ENCODE results near the gene NR1H4. TPM values are rescaled to one million over a fixed set of nuclear protein-coding genes. Genes with fewer than 3 reads are reported as not detected.

NR1H4 gene
- total RNA-seq, 3 donors from 2014 or later (not counting 1 experiment from before 2014, with no cell fraction given), result not detected

DNA sequence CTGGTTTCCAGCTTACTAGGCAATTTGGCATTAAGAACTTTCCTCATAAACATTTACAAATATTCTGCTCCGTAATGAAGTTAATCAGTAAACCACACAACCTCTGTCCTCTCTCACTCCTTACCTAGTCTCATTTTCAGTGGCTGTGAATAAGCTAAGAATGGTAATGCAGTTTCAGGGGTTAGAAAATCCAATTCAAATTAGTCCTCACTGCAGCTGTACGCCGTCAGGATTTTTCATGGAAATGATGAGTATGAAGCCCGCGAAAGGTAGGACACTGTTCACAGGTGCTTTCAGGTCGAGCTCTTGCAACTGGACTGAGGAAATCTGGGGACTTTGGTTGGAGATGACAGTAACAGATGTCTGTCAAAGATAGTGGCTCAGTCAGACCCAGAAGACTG is 29.6 kb downstream of the NR1H4 start:
- no peak overlapping the region for H3K4me3 ChIP-seq (ENCODE audit: low read length)
- H3K27me3 Mint-ChIP-seq (ENCODE audit: low read depth in 2 of 2), result peaks cover 4 to 6% of the 10 kb centered on the region in 2 donors
- intact Hi-C loops (cut with micrococcal nuclease), result no loop called here
- H3K4me1 Mint-ChIP-seq, result no peaks in the 10 kb centered on the region
- no peak overlapping the region for H3K27ac Mint-ChIP-seq
- no peaks in the 10 kb centered on the region for H3K9me3 Mint-ChIP-seq
- no peak overlapping the region for H3K27ac ChIP-seq (ENCODE audit: low read length)
- DNase-seq (no peak), ATAC-seq (no peak)
- H3K36me3 Mint-ChIP-seq, result no peaks in the 10 kb centered on the region
- no peak overlapping the region for H3K4me3 Mint-ChIP-seq
- no peaks in the 10 kb centered on the region for H3K4me1 ChIP-seq (ENCODE audit: control insufficient read depth, insufficient read depth, low read length)
- TF ChIP-seq, protein P1, sequence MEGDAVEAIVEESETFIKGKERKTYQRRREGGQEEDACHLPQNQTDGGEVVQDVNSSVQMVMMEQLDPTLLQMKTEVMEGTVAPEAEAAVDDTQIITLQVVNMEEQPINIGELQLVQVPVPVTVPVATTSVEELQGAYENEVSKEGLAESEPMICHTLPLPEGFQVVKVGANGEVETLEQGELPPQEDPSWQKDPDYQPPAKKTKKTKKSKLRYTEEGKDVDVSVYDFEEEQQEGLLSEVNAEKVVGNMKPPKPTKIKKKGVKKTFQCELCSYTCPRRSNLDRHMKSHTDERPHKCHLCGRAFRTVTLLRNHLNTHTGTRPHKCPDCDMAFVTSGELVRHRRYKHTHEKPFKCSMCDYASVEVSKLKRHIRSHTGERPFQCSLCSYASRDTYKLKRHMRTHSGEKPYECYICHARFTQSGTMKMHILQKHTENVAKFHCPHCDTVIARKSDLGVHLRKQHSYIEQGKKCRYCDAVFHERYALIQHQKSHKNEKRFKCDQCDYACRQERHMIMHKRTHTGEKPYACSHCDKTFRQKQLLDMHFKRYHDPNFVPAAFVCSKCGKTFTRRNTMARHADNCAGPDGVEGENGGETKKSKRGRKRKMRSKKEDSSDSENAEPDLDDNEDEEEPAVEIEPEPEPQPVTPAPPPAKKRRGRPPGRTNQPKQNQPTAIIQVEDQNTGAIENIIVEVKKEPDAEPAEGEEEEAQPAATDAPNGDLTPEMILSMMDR (IDR thresholded peaks at IDR 0.05), result no peak
- H3K27me3 ChIP-seq (ENCODE audit: control insufficient read depth, insufficient read depth, low read length), result no peaks in the 10 kb centered on the region
- no peaks in the 10 kb centered on the region for H3K9me3 ChIP-seq (ENCODE audit: control insufficient read depth, insufficient read depth, low read length)
- 92% methylated on average over 5 of the region's 6 CpGs for WGBS (ENCODE audit: insufficient coverage)
- no peaks in the 10 kb centered on the region for H3K36me3 ChIP-seq (ENCODE audit: control insufficient read depth, insufficient read depth, low read length)

- Histone ChIP-seq H3K36me3 (ENCODE audit: control insufficient read depth, insufficient read depth, low read length) (no peaks in the 10 kb centered on the region), H3K27ac (ENCODE audit: low read length) (no peak overlapping the region), H3K4me1 (ENCODE audit: control insufficient read depth, insufficient read depth, low read length) (no peaks in the 10 kb centered on the region), H3K27me3 (ENCODE audit: control insufficient read depth, insufficient read depth, low read length) (no peaks in the 10 kb centered on the region), H3K9me3 (ENCODE audit: control insufficient read depth, insufficient read depth, low read length) (no peaks in the 10 kb centered on the region), H3K4me3 (ENCODE audit: low read length) (no peak overlapping the region)
- H3K27ac Mint-ChIP-seq, result no peak overlapping the region
- peaks cover 4 to 7% of the 10 kb centered on the region in 2 donors for H3K27me3 Mint-ChIP-seq (ENCODE audit: low read depth in 2 of 2)
- intact Hi-C loops (cut with micrococcal nuclease), result no loop called here
- H3K9me3 Mint-ChIP-seq, result no peaks in the 10 kb centered on the region
- ATAC-seq, result no peak
- H3K4me3 Mint-ChIP-seq, result no peak overlapping the region
- no peak for DNase-seq
- TF ChIP-seq, protein P1 (IDR thresholded peaks at IDR 0.05), result no peak
- 75% methylated on average over 1 of the region's 1 CpG for WGBS (ENCODE audit: insufficient coverage)
- no peaks in the 10 kb centered on the region for H3K36me3 Mint-ChIP-seq
- H3K4me1 Mint-ChIP-seq, result no peaks in the 10 kb centered on the region
Observed at GRCh38 chr12:100504804-100505203, 31.1 kb downstream of the NR1H4 start.

DNA sequence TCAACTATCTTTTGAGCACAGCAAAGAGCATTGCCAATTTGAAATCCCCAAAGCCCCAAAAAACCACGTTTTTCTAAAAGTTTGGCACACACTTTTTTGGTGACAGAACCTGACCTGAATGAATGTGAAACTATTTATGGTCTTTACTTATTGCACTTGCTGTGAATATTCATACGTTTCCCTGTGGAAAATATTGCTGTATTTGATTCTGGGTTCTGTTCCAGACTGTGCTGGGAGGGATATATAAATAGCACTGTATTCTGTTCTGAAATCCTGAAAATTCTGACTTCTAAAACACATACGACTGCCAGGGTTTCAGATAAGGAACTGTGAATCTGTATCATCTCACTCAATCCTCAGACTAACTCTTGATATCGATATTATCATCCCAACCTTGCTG is 35.1 kb downstream of the NR1H4 start:
- intact Hi-C loops (cut with micrococcal nuclease), result no loop called here
- no peaks in the 10 kb centered on the region for H3K27me3 ChIP-seq (ENCODE audit: control insufficient read depth, insufficient read depth, low read length)
- TF ChIP-seq, protein P1 (IDR thresholded peaks at IDR 0.05), result no peak
- no peaks in the 10 kb centered on the region for H3K9me3 Mint-ChIP-seq
- no peaks in the 10 kb centered on the region for H3K36me3 Mint-ChIP-seq
- WGBS (ENCODE audit: insufficient coverage), result 75% methylated on average over 4 of the region's 4 CpGs
- no peak overlapping the region for H3K27ac Mint-ChIP-seq
- H3K36me3 ChIP-seq (ENCODE audit: control insufficient read depth, insufficient read depth, low read length), result no peaks in the 10 kb centered on the region
- H3K27ac ChIP-seq (ENCODE audit: low read length), result no peak overlapping the region
- H3K4me1 Mint-ChIP-seq, result no peaks in the 10 kb centered on the region
- no peak overlapping the region for H3K4me3 ChIP-seq (ENCODE audit: low read length)
- H3K4me1 ChIP-seq (ENCODE audit: control insufficient read depth, insufficient read depth, low read length), result no peaks in the 10 kb centered on the region
- DNase-seq, result no peak
- H3K4me3 Mint-ChIP-seq, result no peak overlapping the region
- peaks cover 6 to 7% of the 10 kb centered on the region in 2 donors for H3K27me3 Mint-ChIP-seq (ENCODE audit: low read depth in 2 of 2)
- no peak for ATAC-seq
- no peaks in the 10 kb centered on the region for H3K9me3 ChIP-seq (ENCODE audit: control insufficient read depth, insufficient read depth, low read length)

- 91% methylated on average over 3 of the region's 3 CpGs for WGBS (ENCODE audit: insufficient coverage)
- H3K27me3 ChIP-seq (ENCODE audit: control insufficient read depth, insufficient read depth, low read length), result no peaks in the 10 kb centered on the region
- no peaks in the 10 kb centered on the region for H3K4me1 Mint-ChIP-seq
Observed at GRCh38 chr12:100512692-100513091, 39.0 kb downstream of the NR1H4 start.

More at GRCh38 chr12:100512692-100513091, 39.0 kb downstream of the NR1H4 start:
- peaks cover 2 to 4% of the 10 kb centered on the region in 2 donors for H3K9me3 Mint-ChIP-seq
- no peak overlapping the region for H3K27ac ChIP-seq (ENCODE audit: low read length)
- TF ChIP-seq, protein P1 (IDR thresholded peaks at IDR 0.05), result no peak
- DNase-seq (no peak), ATAC-seq (no peak)
- H3K9me3 ChIP-seq (ENCODE audit: control insufficient read depth, insufficient read depth, low read length), result no peaks in the 10 kb centered on the region
- no peaks in the 10 kb centered on the region for H3K36me3 ChIP-seq (ENCODE audit: control insufficient read depth, insufficient read depth, low read length)
- H3K36me3 Mint-ChIP-seq, result no peaks in the 10 kb centered on the region
- H3K4me1 ChIP-seq (ENCODE audit: control insufficient read depth, insufficient read depth, low read length), result no peaks in the 10 kb centered on the region
- H3K4me3 ChIP-seq (ENCODE audit: low read length), result no peak overlapping the region
- no peak overlapping the region for H3K4me3 Mint-ChIP-seq
- peaks cover 3 to 6% of the 10 kb centered on the region in 2 donors for H3K27me3 Mint-ChIP-seq (ENCODE audit: low read depth in 2 of 2)
- H3K27ac Mint-ChIP-seq, result no peak overlapping the region
- intact Hi-C loops (cut with micrococcal nuclease), result no loop called here
